Trophoblast cell (in vitro differentiated cells and primary cell): ENCODE results near the gene SIK3.

Experiments used
- DNase-seq, 2 donors: peaks; one replicate each; pipeline ENCODE4 v3.0.0-alpha.2; 2016
- H2AFZ ChIP-seq: 2 replicates; pipeline ENCODE4 v1.6.1; 2013; ENCODE audit warnings: low read length, moderate library complexity, mild to moderate bottlenecking; ENCODE audit not compliant: insufficient read depth, poor library complexity
- H2AK5ac ChIP-seq: 2 replicates; pipeline ENCODE4 v1.6.1; 2013; ENCODE audit warnings: mild to moderate bottlenecking, low read length
- H2BK120ac ChIP-seq: 2 replicates; pipeline ENCODE4 v1.6.1; 2013; ENCODE audit warnings: low read length, mild to moderate bottlenecking, moderate library complexity; ENCODE audit not compliant: insufficient read depth, poor library complexity
- H2BK12ac ChIP-seq: 2 replicates; pipeline ENCODE4 v1.6.1; 2013; ENCODE audit warnings: mild to moderate bottlenecking, low read length, moderate library complexity
- H2BK5ac ChIP-seq: 2 replicates; pipeline ENCODE4 v1.6.1; 2013; ENCODE audit warnings: low read length, low read depth, moderate library complexity, mild to moderate bottlenecking; ENCODE audit not compliant: poor library complexity
- H3K14ac ChIP-seq: 2 replicates; pipeline ENCODE4 v1.6.1; 2013; ENCODE audit warnings: mild to moderate bottlenecking, low read length
- H3K18ac ChIP-seq: 2 replicates; pipeline ENCODE4 v1.6.1; 2013; ENCODE audit warnings: mild to moderate bottlenecking, low read length
- H3K23ac ChIP-seq: 2 replicates; pipeline ENCODE4 v1.6.1; 2013; ENCODE audit warnings: low read length
- H3K27ac ChIP-seq: 2 replicates; pipeline ENCODE4 v1.5.1; 2013; ENCODE audit warnings: low read depth, mild to moderate bottlenecking, inconsistent platforms, low read length, moderate library complexity
- H3K27me3 ChIP-seq: 2 replicates; pipeline ENCODE4 v1.6.1; 2013; ENCODE audit warnings: inconsistent platforms, mild to moderate bottlenecking, low read length, moderate library complexity; ENCODE audit not compliant: insufficient read depth
- H3K36me3 ChIP-seq, 2 experiments: 1 replicate in 1 of 2; 2 replicates in 1 of 2; pipeline ENCODE4 v1.6.1; 2013; ENCODE audit warnings: low read length in 2 of 2, mild to moderate bottlenecking in 2 of 2, moderate library complexity in 1 of 2; ENCODE audit not compliant: insufficient read depth in 2 of 2, control insufficient read depth in 1 of 2
- H3K4ac ChIP-seq: 2 replicates; pipeline ENCODE4 v1.6.1; 2013; ENCODE audit warnings: low read depth, mild to moderate bottlenecking, low read length, moderate library complexity
- H3K4me1 ChIP-seq, 2 experiments: 1 replicate in 1 of 2; 2 replicates in 1 of 2; pipeline ENCODE4 v1.6.1; 2013; ENCODE audit warnings: low read length in 2 of 2, mild to moderate bottlenecking in 2 of 2, moderate library complexity in 1 of 2; ENCODE audit not compliant: insufficient read depth in 2 of 2, control insufficient read depth in 1 of 2
- H3K4me2 ChIP-seq: 2 replicates; pipeline ENCODE4 v1.6.1; 2013; ENCODE audit warnings: inconsistent platforms, mild to moderate bottlenecking, low read length, moderate library complexity
- H3K4me3 ChIP-seq: 2 replicates; pipeline ENCODE4 v1.5.1; 2013; ENCODE audit warnings: mild to moderate bottlenecking, low read depth, low read length, inconsistent platforms
- H3K79me1 ChIP-seq: one replicate; pipeline ENCODE4 v1.6.1; 2013; ENCODE audit warnings: low read length
- H3K79me2 ChIP-seq: 2 replicates; pipeline ENCODE4 v1.6.1; 2013; ENCODE audit warnings: low read length, mild to moderate bottlenecking; ENCODE audit not compliant: control insufficient read depth, insufficient read depth, poor library complexity
- H3K9ac ChIP-seq: 2 replicates; pipeline ENCODE4 v1.6.1; 2013; ENCODE audit warnings: mild to moderate bottlenecking, low read length
- H3K9me3 ChIP-seq: 2 replicates; pipeline ENCODE4 v1.6.1; 2013; ENCODE audit warnings: low read depth, mild to moderate bottlenecking, control low read depth, inconsistent platforms, low read length; ENCODE audit not compliant: insufficient read depth
- H4K12ac ChIP-seq: 2 replicates; pipeline ENCODE4 v1.6.1; 2013; ENCODE audit warnings: low read depth, mild to moderate bottlenecking, low read length, moderate library complexity
- H4K8ac ChIP-seq: 2 replicates; pipeline ENCODE4 v1.6.1; 2013; ENCODE audit warnings: low read depth, mild to moderate bottlenecking, low read length, moderate library complexity
- H4K91ac ChIP-seq: one replicate; pipeline ENCODE4 v1.6.1; 2013; ENCODE audit warnings: low read depth, mild to moderate bottlenecking, low read length, moderate library complexity
- WGBS: extraction: QIAGEN DNeasy Blood & Tissue Kit; methylation state at CpG from one replicate; pipeline ENCODE4 v1.1.7; 2013; ENCODE audit warnings: missing lambda C conversion rate; ENCODE audit not compliant: insufficient read length, insufficient coverage; ENCODE audit errors: extremely low coverage; 5-methylcytosine and 5-hydroxymethylcytosine counted together

SIK3 gene

GRCh38 chr11:116893437-116893836 is 204.8 kb downstream of the SIK3 start:
- H3K27me3 ChIP-seq: no peaks in the 10 kb centered on the region
- no peak overlapping the region for H3K4me3 ChIP-seq
- H3K79me2 ChIP-seq: no peaks in the 10 kb centered on the region
- H2BK5ac ChIP-seq: no peak overlapping the region
- no peak overlapping the region for H3K9ac ChIP-seq
- H3K4ac ChIP-seq: no peak overlapping the region
- no peak overlapping the region for H2AFZ ChIP-seq
- peaks cover 2 to 10% of the 10 kb centered on the region in 2 experiments for H3K36me3 ChIP-seq
- no peak overlapping the region for H3K23ac ChIP-seq
- H4K12ac ChIP-seq: no peak overlapping the region
- no peak overlapping the region for H3K4me2 ChIP-seq
- no peak overlapping the region for H3K18ac ChIP-seq
- no peak overlapping the region for H3K27ac ChIP-seq
- no peak overlapping the region for H2BK120ac ChIP-seq
- no peak overlapping the region for H4K8ac ChIP-seq
- no peak overlapping the region for H3K14ac ChIP-seq
- no CpG with 5 or more reads among the region's 3 CpGs for WGBS
- no peaks in the 10 kb centered on the region for H3K79me1 ChIP-seq
- no peak overlapping the region for H2AK5ac ChIP-seq
- no peaks in the 10 kb centered on the region for H3K9me3 ChIP-seq
- H4K91ac ChIP-seq: no peak overlapping the region
- no peak for DNase-seq
- no peak overlapping the region for H2BK12ac ChIP-seq
- no peaks in the 10 kb centered on the region for H3K4me1 ChIP-seq

GRCh38 chr11:116892374-116892773 is 205.9 kb downstream of the SIK3 start:
- Histone ChIP-seq H3K79me2 (no peaks in the 10 kb centered on the region), H3K4ac (no peak overlapping the region), H3K79me1 (no peaks in the 10 kb centered on the region), H3K9ac (no peak overlapping the region), H4K91ac (no peak overlapping the region), H2BK12ac (no peak overlapping the region), H4K12ac (no peak overlapping the region), H3K14ac (no peak overlapping the region), H4K8ac (no peak overlapping the region), H3K23ac (no peak overlapping the region), H3K4me2 (no peak overlapping the region), H3K4me3 (no peak overlapping the region), H3K18ac (no peak overlapping the region), H3K27me3 (no peaks in the 10 kb centered on the region), H2AFZ (no peak overlapping the region), H3K27ac (no peak overlapping the region), H2BK5ac (no peak overlapping the region), H3K4me1 (no peaks in the 10 kb centered on the region), H3K9me3 (no peaks in the 10 kb centered on the region), H2AK5ac (no peak overlapping the region), H2BK120ac (no peak overlapping the region), H3K36me3 (peaks cover 2 to 10% of the 10 kb centered on the region in 2 experiments)
- no CpG with 5 or more reads among the region's 2 CpGs for WGBS
- no peak for DNase-seq

- Histone ChIP-seq H2BK12ac (no peak overlapping the region), H3K4ac (no peak overlapping the region), H4K12ac (no peak overlapping the region), H3K14ac (no peak overlapping the region), H4K91ac (no peak overlapping the region), H3K79me2 (no peaks in the 10 kb centered on the region), H3K79me1 (no peaks in the 10 kb centered on the region), H3K9me3 (no peaks in the 10 kb centered on the region), H2BK120ac (no peak overlapping the region), H2AFZ (no peak overlapping the region), H3K23ac (no peak overlapping the region), H2BK5ac (no peak overlapping the region), H3K9ac (no peak overlapping the region), H3K36me3 (peaks cover 2 to 10% of the 10 kb centered on the region in 2 experiments), H3K4me1 (no peaks in the 10 kb centered on the region), H3K27ac (no peak overlapping the region), H3K4me3 (no peak overlapping the region), H3K18ac (no peak overlapping the region), H4K8ac (no peak overlapping the region), H3K27me3 (no peaks in the 10 kb centered on the region), H2AK5ac (no peak overlapping the region), H3K4me2 (no peak overlapping the region)
- no CpG with 5 or more reads among the region's 2 CpGs for WGBS
- DNase-seq: no peak
These were observed 206.5 kb downstream of the SIK3 start for GRCh38 chr11:116891746-116892145.

GRCh38 chr11:116890607-116891006 is 207.6 kb downstream of the SIK3 start:
- H3K9me3 ChIP-seq: no peaks in the 10 kb centered on the region
- H3K36me3 ChIP-seq: peaks cover 0 to 5% of the 10 kb centered on the region in 2 experiments
- H3K4ac ChIP-seq: no peak overlapping the region
- H2AK5ac ChIP-seq: no peak overlapping the region
- no peak overlapping the region for H4K8ac ChIP-seq
- no peak overlapping the region for H4K12ac ChIP-seq
- no peak for DNase-seq
- no peak overlapping the region for H2AFZ ChIP-seq
- no peak overlapping the region for H4K91ac ChIP-seq
- no peak overlapping the region for H3K23ac ChIP-seq
- no peaks in the 10 kb centered on the region for H3K79me2 ChIP-seq
- no peak overlapping the region for H2BK12ac ChIP-seq
- no peaks in the 10 kb centered on the region for H3K4me1 ChIP-seq
- H3K27me3 ChIP-seq: no peaks in the 10 kb centered on the region
- H3K27ac ChIP-seq: no peak overlapping the region
- no peak overlapping the region for H3K4me3 ChIP-seq
- no peak overlapping the region for H2BK5ac ChIP-seq
- H3K9ac ChIP-seq: no peak overlapping the region
- no peaks in the 10 kb centered on the region for H3K79me1 ChIP-seq
- H2BK120ac ChIP-seq: no peak overlapping the region
- H3K18ac ChIP-seq: no peak overlapping the region
- WGBS: no CpG with 5 or more reads among the region's 4 CpGs
- no peak overlapping the region for H3K14ac ChIP-seq
- H3K4me2 ChIP-seq: no peak overlapping the region
